Stimulated activated CD8-positive, alpha-beta memory T cell treated with anti-CD3 and anti-CD28 coated beads, Interleukin-7, amount 100 ng/mL, for 4 hours (primary cell): ENCODE results near the gene ITGB8.

Experiments
- DNase-seq, 2 donors: peaks; one replicate each; pipeline ENCODE4 v3.0.0-alpha.2; 2020; ENCODE audit warnings: low read depth in 2 of 2

The ITGB8 gene

DNA sequence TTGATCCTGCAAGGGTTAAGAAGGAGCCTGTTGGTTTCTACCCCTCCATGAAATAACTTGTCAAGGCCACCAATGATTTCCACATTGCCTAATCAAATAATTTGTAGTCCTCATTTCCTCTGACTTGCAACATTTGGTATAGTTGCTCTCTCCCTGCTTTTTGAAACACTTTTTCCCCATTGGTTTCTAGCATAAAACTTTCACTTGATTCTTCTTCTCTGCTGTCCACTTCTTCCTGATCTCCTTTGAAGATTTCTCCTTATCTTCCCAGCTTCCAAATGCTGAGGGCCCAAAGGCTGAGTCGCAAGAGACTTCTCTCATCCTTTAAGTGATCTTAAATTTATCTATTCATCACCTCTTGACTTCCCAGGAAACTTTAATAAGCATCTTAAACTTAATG, 134.2 kb downstream of the ITGB8 start:
- no peak for DNase-seq
